Stomach (tissue), 19 donors: Measurements from ENCODE around the gene TAAR9. TPM values are rescaled to one million over a fixed set of nuclear protein-coding genes. Genes with fewer than 3 reads are reported as not detected.

ENCODE experiments used
- DNase-seq, 2 donors: peaks; one replicate each; pipeline versions ENCODE4 v3.0.0 to v3.0.0-alpha.2; 2013 to 2019
- H3K27ac ChIP-seq, 5 donors: fragments of 200-600 bp in 4 of 5; sonication (generic) in 4 of 5; one replicate each; pipeline ENCODE4 v1.5.1; 2013 to 2019; ENCODE audit warnings: mild to moderate bottlenecking in 1 of 5, moderate library complexity in 1 of 5
- H3K27me3 ChIP-seq, 3 donors: fragments of 200-600 bp; sonication (generic); one replicate each; pipeline ENCODE4 v1.5.1; 2017 to 2019; ENCODE audit warnings: mixed run types in 1 of 3
- H3K36me3 ChIP-seq, 4 donors: fragments of 200-600 bp; sonication (generic); 1 replicate in 3 of 4; 2 replicates in 1 of 4; pipeline ENCODE4 v1.5.1; 2016 to 2019
- H3K4me1 ChIP-seq, 4 donors: fragments of 200-600 bp; sonication (generic); one replicate each; pipeline ENCODE4 v1.5.1; 2016 to 2019
- H3K4me3 ChIP-seq, 4 donors: fragments of 200-600 bp; sonication (generic) in 3 of 4; one replicate each; pipeline ENCODE4 v1.5.1; 2016 to 2019; ENCODE audit warnings: mild to moderate bottlenecking in 1 of 4
- H3K9me3 ChIP-seq, 4 donors: fragments of 200-600 bp; sonication (generic); one replicate each; pipeline ENCODE4 v1.5.1; 2016 to 2019
- EP300 ChIP-seq: sonication (generic); formaldehyde crosslinking; IDR thresholded peaks from one replicate; pipeline ENCODE4 v1.6.1; 2017; ENCODE audit warnings: antibody characterized with exemption
- POLR2A ChIP-seq, 4 donors: fragments of 450-650 bp; IDR thresholded peaks; one replicate each; pipeline ENCODE4 v1.6.1; 2016; ENCODE audit warnings: antibody characterized with exemption in 4 of 4, control low read depth in 2 of 4, mild to moderate bottlenecking in 1 of 4, moderate library complexity in 1 of 4
- POLR2AphosphoS5 ChIP-seq, 3 donors: sonication (generic); formaldehyde crosslinking; IDR thresholded peaks; one replicate each; pipeline ENCODE4 v1.6.1; 2016; ENCODE audit warnings: antibody characterized with exemption in 3 of 3
- WGBS, 5 donors: extraction: QIAGEN DNeasy Blood & Tissue Kit in 3 of 5; methylation state at CpG; one replicate each; pipeline versions ENCODE4 v1.1.5 to v1.1.7; 2013 to 2018; 5-methylcytosine and 5-hydroxymethylcytosine counted together
- intact Hi-C: fragments of 100-400 bp; cut with DNase I; formaldehyde crosslinking; loops from one replicate; pipeline ENCODE4 v1.15.1; 2023; ENCODE audit warnings: low total_unique reads
- long read RNA-seq, 10 donors: transcript quantifications; one replicate each; lab custom pipeline, GENCODE V29; 2026
- polyA plus RNA-seq, 3 donors: library from polyadenylated mRNA; stranded (reverse); fragments of 200-250 nt; gene quantifications; one replicate each; pipeline ENCODE4 v1.2.3, GENCODE V29; 2013
- total RNA-seq, 5 donors: library from RNA; depleted of rRNA; stranded (reverse); fragments of >200 nt; gene quantifications; one replicate each; pipeline versions ENCODE4 v1.1.0 to v1.2.3, GENCODE V29; 2014 to 2016
- TF ChIP-seq, protein P1 (sequence below), 7 experiments: fragments of 450-650 bp in 4 of 7; fragments of 200-600 bp in 3 of 7; sonication (generic) in 3 of 7; IDR thresholded peaks; one replicate each; pipeline ENCODE4 v1.5.1; 2016 to 2019; ENCODE audit warnings: antibody characterized with exemption in 7 of 7, control low read depth in 2 of 7, mild to moderate bottlenecking in 1 of 7
- donor health status: healthy with polysubstance abuse.
- donor health status: Bipolar disorder and iron deficiency.
- donor health status: healthy.

TAAR9 gene, protein sequence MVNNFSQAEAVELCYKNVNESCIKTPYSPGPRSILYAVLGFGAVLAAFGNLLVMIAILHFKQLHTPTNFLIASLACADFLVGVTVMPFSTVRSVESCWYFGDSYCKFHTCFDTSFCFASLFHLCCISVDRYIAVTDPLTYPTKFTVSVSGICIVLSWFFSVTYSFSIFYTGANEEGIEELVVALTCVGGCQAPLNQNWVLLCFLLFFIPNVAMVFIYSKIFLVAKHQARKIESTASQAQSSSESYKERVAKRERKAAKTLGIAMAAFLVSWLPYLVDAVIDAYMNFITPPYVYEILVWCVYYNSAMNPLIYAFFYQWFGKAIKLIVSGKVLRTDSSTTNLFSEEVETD
- not detected for total RNA-seq
- not detected for polyA plus RNA-seq
- long read RNA-seq, donor 1: 0 reads
- long read RNA-seq, donor 2: 0 reads
- long read RNA-seq, donor 3: 0 reads
- long read RNA-seq, donor 4: 0 reads
- long read RNA-seq, donor 5: 0 reads
- long read RNA-seq, donor 6: 0 reads
- long read RNA-seq, donor 7: 0 reads
- long read RNA-seq, donor 8: 0 reads
- long read RNA-seq, donor 9: 0 reads
- long read RNA-seq, donor 10: 0 reads

DNA sequence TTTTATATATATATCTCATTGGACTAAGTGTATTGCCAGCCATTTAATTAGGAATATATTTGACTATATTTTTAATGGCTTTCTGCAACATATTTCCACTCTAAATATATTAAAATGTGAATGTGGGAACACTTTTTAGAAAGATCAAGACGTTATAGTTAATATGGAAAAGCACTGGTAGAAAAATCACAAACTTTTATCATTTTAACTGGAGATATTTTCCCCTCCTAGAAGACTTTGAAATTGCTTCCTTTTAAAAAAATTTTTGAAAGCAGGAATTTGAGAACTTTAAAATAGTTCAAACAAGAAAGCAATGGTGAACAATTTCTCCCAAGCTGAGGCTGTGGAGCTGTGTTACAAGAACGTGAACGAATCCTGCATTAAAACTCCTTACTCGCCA lies at the start of gene TAAR9:
TAAR9 (plus strand) TSS at position 301 of the 400 bp plus-strand sequence; CDS start at position 314, 13 bp downstream.
- H3K27ac ChIP-seq: no peak within 1 kb of the TSS
- H3K27me3 ChIP-seq: no peaks in the 10 kb centered on the region
- no peaks in the 10 kb centered on the region for H3K36me3 ChIP-seq
- H3K4me1 ChIP-seq: no peaks in the 10 kb centered on the region
- no peaks in the 10 kb centered on the region for H3K9me3 ChIP-seq
- WGBS, 5 donors: 79 to 92% (median 87%) methylated on average over 4 of the region's 4 CpGs
- intact Hi-C loops: no loop called here
- no peak for DNase-seq
- H3K4me3 ChIP-seq: no peak within 1 kb of the TSS
- TF ChIP-seq POLR2A (IDR thresholded peaks at IDR 0.05) (no peak), EP300 (no peak), POLR2AphosphoS5 (IDR thresholded peaks at IDR 0.05) (no peak)
- TF ChIP-seq, protein P1, sequence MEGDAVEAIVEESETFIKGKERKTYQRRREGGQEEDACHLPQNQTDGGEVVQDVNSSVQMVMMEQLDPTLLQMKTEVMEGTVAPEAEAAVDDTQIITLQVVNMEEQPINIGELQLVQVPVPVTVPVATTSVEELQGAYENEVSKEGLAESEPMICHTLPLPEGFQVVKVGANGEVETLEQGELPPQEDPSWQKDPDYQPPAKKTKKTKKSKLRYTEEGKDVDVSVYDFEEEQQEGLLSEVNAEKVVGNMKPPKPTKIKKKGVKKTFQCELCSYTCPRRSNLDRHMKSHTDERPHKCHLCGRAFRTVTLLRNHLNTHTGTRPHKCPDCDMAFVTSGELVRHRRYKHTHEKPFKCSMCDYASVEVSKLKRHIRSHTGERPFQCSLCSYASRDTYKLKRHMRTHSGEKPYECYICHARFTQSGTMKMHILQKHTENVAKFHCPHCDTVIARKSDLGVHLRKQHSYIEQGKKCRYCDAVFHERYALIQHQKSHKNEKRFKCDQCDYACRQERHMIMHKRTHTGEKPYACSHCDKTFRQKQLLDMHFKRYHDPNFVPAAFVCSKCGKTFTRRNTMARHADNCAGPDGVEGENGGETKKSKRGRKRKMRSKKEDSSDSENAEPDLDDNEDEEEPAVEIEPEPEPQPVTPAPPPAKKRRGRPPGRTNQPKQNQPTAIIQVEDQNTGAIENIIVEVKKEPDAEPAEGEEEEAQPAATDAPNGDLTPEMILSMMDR (IDR thresholded peaks at IDR 0.05): no peak

DNA sequence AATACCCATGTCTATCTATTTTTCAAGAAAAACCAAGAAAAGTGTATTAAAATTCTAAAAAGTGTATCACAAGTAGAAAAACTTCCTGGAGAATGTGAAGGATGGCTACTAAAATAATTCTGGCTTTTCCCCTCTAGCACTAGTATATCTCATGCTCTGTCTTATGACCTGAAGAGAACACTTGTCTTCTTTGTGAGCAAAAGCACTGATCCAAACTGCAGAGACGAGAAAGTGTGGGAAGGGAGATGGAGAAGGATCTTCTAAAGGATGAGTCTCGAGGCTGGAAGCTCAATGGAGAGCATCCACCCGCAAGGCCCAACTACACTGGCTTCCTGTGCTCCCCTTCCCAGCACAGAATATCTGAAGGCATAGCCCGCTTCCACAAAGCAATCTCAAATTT lies 48.7 kb upstream of the TAAR9 start:
- TF ChIP-seq EP300 (no peak), POLR2AphosphoS5 (IDR thresholded peaks at IDR 0.05) (no peak), POLR2A (IDR thresholded peaks at IDR 0.05) (no peak)
- TF ChIP-seq, protein P1 (IDR thresholded peaks at IDR 0.05): no peak
- Histone ChIP-seq H3K9me3 (no peaks in the 10 kb centered on the region), H3K36me3 (peaks cover 0 to 8% (median 0%) of the 10 kb centered on the region in 4 donors), H3K4me1 (peaks cover 4 to 38% (median 22%) of the 10 kb centered on the region in 4 donors), H3K4me3 (no peak overlapping the region), H3K27me3 (no peaks in the 10 kb centered on the region), H3K27ac (peak overlapping the region in 1 of 5 donors; percentile 15)
- 88 to 96% (median 94%) methylated on average over 4 of the region's 4 CpGs for WGBS, 5 donors
- DNase-seq: no peak
- intact Hi-C loops: loop anchor here (10.0 kb wide), 1 partner anchor 185 kb away; no protein-coding TSS in a partner anchor

DNA sequence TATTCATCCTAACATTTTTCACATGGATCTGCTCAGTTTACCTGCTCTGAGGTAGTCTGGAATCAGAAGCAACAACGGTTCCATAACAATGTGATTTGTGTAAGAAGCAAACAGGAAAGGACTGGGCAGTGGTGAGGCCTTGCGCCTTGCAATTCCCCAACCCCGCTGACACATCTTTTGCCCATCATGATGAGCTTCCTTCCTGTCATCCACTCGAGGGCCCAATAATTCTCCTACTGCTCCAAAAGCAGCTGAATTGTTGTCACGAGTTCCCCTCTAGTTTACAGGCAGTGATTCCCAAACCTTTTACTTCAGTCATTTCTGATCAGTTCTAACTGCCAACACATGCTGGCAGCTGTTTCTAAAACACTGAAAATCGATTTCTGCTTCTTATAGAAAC lies 48.1 kb upstream of the TAAR9 start:
- Histone ChIP-seq H3K4me3 (no peak overlapping the region), H3K9me3 (no peaks in the 10 kb centered on the region), H3K36me3 (peaks cover 0 to 8% (median 0%) of the 10 kb centered on the region in 4 donors), H3K27ac (peak overlapping the region in 2 of 5 donors; percentile 15 to 34), H3K4me1 (peaks cover 4 to 32% (median 20%) of the 10 kb centered on the region in 4 donors), H3K27me3 (no peaks in the 10 kb centered on the region)
- WGBS, 5 donors: 57 to 73% (median 68%) methylated on average over 6 of the region's 6 CpGs
- DNase-seq: peak in 1 of 2 donors; percentile 18
- TF ChIP-seq EP300: no peak
- TF ChIP-seq POLR2AphosphoS5 (IDR thresholded peaks at IDR 0.05): no peak
- TF ChIP-seq POLR2A (IDR thresholded peaks at IDR 0.05): no peak
- intact Hi-C loops: no loop called here

DNA sequence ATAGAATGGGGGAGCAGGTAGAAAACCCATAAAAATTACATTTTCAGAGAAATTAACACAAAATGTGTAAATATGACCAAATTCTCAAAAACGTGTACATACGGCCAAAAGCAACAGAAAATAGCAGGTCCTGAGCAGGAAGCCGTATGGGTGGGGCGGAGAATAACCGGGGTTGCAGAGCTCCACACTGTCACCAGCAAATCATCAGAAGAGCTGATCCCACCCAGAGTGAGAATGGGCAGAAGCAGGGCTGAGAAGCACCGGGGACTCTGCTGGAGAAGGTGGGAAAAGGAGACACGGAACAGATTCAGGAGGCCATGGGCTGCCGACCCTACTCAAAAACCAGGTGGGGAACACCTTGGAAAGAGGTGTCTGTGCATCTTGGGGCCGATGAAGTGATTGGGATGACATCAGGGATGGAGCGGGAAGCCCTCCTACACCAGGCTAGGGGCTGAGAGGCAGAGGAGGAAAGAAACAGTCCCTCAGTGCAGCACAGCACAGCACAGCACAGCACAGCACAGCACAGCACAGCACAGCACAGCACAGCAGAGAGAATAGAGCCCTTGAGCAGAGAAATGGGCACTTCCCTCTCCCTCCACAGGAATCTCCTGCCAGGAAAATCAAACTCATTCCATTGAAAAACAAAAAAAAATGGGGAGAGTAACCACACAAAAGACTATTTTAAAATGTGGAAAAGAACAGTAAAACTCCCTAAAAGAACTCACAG lies 47.4 kb upstream of the TAAR9 start:
- no peaks in the 10 kb centered on the region for H3K27me3 ChIP-seq
- 79 to 87% (median 80%) methylated on average over 10 of the region's 10 CpGs for WGBS, 5 donors
- H3K36me3 ChIP-seq: peaks cover 0 to 8% (median 0%) of the 10 kb centered on the region in 4 donors
- intact Hi-C loops: no loop called here
- H3K27ac ChIP-seq: peak overlapping the region in 2 of 5 donors; percentile 34 to 51
- no peak overlapping the region for H3K4me3 ChIP-seq
- DNase-seq: no peak
- no peaks in the 10 kb centered on the region for H3K9me3 ChIP-seq
- TF ChIP-seq EP300 (no peak), POLR2A (IDR thresholded peaks at IDR 0.05) (no peak), POLR2AphosphoS5 (IDR thresholded peaks at IDR 0.05) (no peak)
- TF ChIP-seq, protein P1 (IDR thresholded peaks at IDR 0.05): no peak
- peaks cover 4 to 38% (median 22%) of the 10 kb centered on the region in 4 donors for H3K4me1 ChIP-seq
